H1 (cell line): ENCODE data around the gene CCT4. TPM values are rescaled to one million over a fixed set of nuclear protein-coding genes. Genes with fewer than 3 reads are reported as not detected.

Experiments
- CTCF ChIA-PET: fragments of 300-600 bp; sonication (Branson Sonifier 250); formaldehyde crosslinking; loops from one replicate; lab custom pipeline; 2021; ENCODE audit not compliant: partially characterized antibody; lab: Charles Lee
- POLR2A ChIA-PET: fragments of 300-600 bp; sonication (Branson Sonifier 250); formaldehyde crosslinking; loops from one replicate; lab custom pipeline; 2021; ENCODE audit warnings: inconsistent platforms; ENCODE audit not compliant: partially characterized antibody; lab: Charles Lee
- DNase-seq, 2 experiments: peaks; one replicate each; pipeline versions ENCODE4 v3.0.0 to v3.0.0-alpha.2; 2010 to 2022; ENCODE audit warnings: low spot score in 2 of 2, low read depth in 1 of 2, mixed read lengths in 1 of 2
- FAIRE-seq: peaks from 2 replicates; lab custom pipeline; 2011; peaks lifted over from hg19 to GRCh38; lab: Jason Lieb, UNC
- H2AFZ ChIP-seq: 2 replicates; pipeline ENCODE4 v1.8.1; 2012; ENCODE audit warnings: low read length, inconsistent platforms
- H2AK5ac ChIP-seq: 2 replicates; pipeline ENCODE4 v1.6.1; 2013; ENCODE audit warnings: low read depth, low read length
- H2BK120ac ChIP-seq: replicated peaks from 2 replicates; pipeline ENCODE3; 2013; ENCODE audit warnings: low read depth, low read length, inconsistent platforms
- H2BK12ac ChIP-seq: 2 replicates; pipeline ENCODE4 v1.6.1; 2013; ENCODE audit warnings: low read depth, low read length
- H2BK15ac ChIP-seq: 2 replicates; pipeline ENCODE4 v1.6.1; 2013; ENCODE audit warnings: low read length
- H2BK20ac ChIP-seq: 2 replicates; pipeline ENCODE4 v1.6.1; 2013; ENCODE audit warnings: low read length
- H2BK5ac ChIP-seq: 2 replicates; pipeline ENCODE4 v1.6.1; 2013; ENCODE audit warnings: low read depth, low read length
- H3K14ac ChIP-seq: 2 replicates; pipeline ENCODE4 v1.6.1; 2013; ENCODE audit warnings: inconsistent platforms; ENCODE audit not compliant: insufficient read length
- H3K18ac ChIP-seq: 2 replicates; pipeline ENCODE4 v1.6.1; 2013; ENCODE audit warnings: low read length; ENCODE audit errors: extremely low read depth
- H3K23ac ChIP-seq: 2 replicates; pipeline ENCODE4 v1.6.1; 2013; ENCODE audit warnings: inconsistent platforms; ENCODE audit not compliant: insufficient read length
- H3K23me2 ChIP-seq: 2 replicates; pipeline ENCODE4 v1.6.1; 2013; ENCODE audit warnings: low read depth, low read length
- H3K27ac ChIP-seq: 2 replicates; pipeline ENCODE4 v1.6.1; 2011; ENCODE audit warnings: low read depth, low read length, inconsistent platforms
- H3K27me3 ChIP-seq, 4 experiments: replicated peaks in 1 of 4; 1 replicate in 1 of 4; 2 replicates in 3 of 4; pipeline versions ENCODE4 v1.6.1 to v1.8.1; 2011 to 2013; ENCODE audit warnings: low read length in 3 of 4, mild to moderate bottlenecking in 3 of 4, inconsistent platforms in 2 of 4, mixed read lengths in 2 of 4, moderate library complexity in 1 of 4; ENCODE audit not compliant: control insufficient read depth in 3 of 4, insufficient read depth in 3 of 4; ENCODE audit errors: extremely low read depth in 1 of 4
- H3K36me3 ChIP-seq, 4 experiments: 2 replicates each; pipeline versions ENCODE4 v1.6.1 to v1.8.1; 2011 to 2013; ENCODE audit warnings: mild to moderate bottlenecking in 4 of 4, low read length in 3 of 4, moderate library complexity in 2 of 4, control low read depth in 1 of 4, inconsistent platforms in 1 of 4; ENCODE audit not compliant: insufficient read depth in 4 of 4, control insufficient read depth in 2 of 4
- H3K4ac ChIP-seq: replicated peaks from 2 replicates; pipeline ENCODE3; 2013; ENCODE audit warnings: low read length, low read depth, mixed read lengths, inconsistent platforms; ENCODE audit not compliant: insufficient read length
- H3K4me1 ChIP-seq, 4 experiments: replicated peaks in 1 of 4; 1 replicate in 1 of 4; 2 replicates in 3 of 4; pipeline versions ENCODE4 v1.6.1 to v1.8.1; 2011 to 2013; ENCODE audit warnings: low read length in 3 of 4, inconsistent platforms in 2 of 4, mixed read lengths in 1 of 4; ENCODE audit not compliant: insufficient read depth in 4 of 4, control insufficient read depth in 3 of 4
- H3K4me2 ChIP-seq, 2 experiments: 2 replicates each; pipeline versions ENCODE4 v1.6.1 to v1.8.1; 2011 to 2013; ENCODE audit warnings: low read depth in 2 of 2, low read length in 2 of 2, control low read depth in 1 of 2, inconsistent platforms in 1 of 2, mild to moderate bottlenecking in 1 of 2; ENCODE audit not compliant: insufficient read depth in 1 of 2
- H3K4me3 ChIP-seq, 4 experiments: fragments of 200-600, 300-600 bp in 1 of 4; sonication (generic), shearing (Covaris generic), sonication (Bioruptor Twin) in 1 of 4; 2 replicates each; pipeline versions ENCODE4 v1.5.1 to v1.8.1; 2011 to 2016; ENCODE audit warnings: low read length in 4 of 4, low read depth in 3 of 4, control low read depth in 2 of 4, inconsistent platforms in 2 of 4, mild to moderate bottlenecking in 2 of 4, mixed read lengths in 1 of 4, moderate library complexity in 1 of 4; ENCODE audit not compliant: insufficient read depth in 2 of 4; ENCODE audit errors: extremely low read depth in 1 of 4
- H3K56ac ChIP-seq: replicated peaks from 2 replicates; pipeline ENCODE3; 2013; ENCODE audit warnings: low read depth, mild to moderate bottlenecking, mixed read lengths, low read length, inconsistent platforms; ENCODE audit not compliant: insufficient read length
- H3K79me1 ChIP-seq: 2 replicates; pipeline ENCODE4 v1.6.1; 2013; ENCODE audit warnings: low read depth, low read length, control low read depth
- H3K79me2 ChIP-seq, 2 experiments: 2 replicates each; pipeline versions ENCODE4 v1.6.1 to v1.8.1; 2012 to 2013; ENCODE audit warnings: low read length in 2 of 2, mild to moderate bottlenecking in 2 of 2, inconsistent platforms in 1 of 2; ENCODE audit not compliant: insufficient read depth in 2 of 2, control insufficient read depth in 1 of 2
- H3K9ac ChIP-seq, 4 experiments: replicated peaks in 1 of 4; 1 replicate in 1 of 4; 2 replicates in 3 of 4; pipeline versions ENCODE4 v1.6.1 to v1.8.1; 2011 to 2013; ENCODE audit warnings: low read depth in 3 of 4, low read length in 3 of 4, control low read depth in 2 of 4, mild to moderate bottlenecking in 2 of 4, moderate library complexity in 2 of 4, inconsistent platforms in 1 of 4; ENCODE audit errors: extremely low read depth in 1 of 4
- H3K9me3 ChIP-seq, 2 experiments: 2 replicates each; pipeline versions ENCODE4 v1.6.1 to v1.8.1; 2012 to 2013; ENCODE audit warnings: mild to moderate bottlenecking in 2 of 2, moderate library complexity in 2 of 2, control low read depth in 1 of 2, inconsistent platforms in 1 of 2, low read depth in 1 of 2, low read length in 1 of 2, mixed read lengths in 1 of 2; ENCODE audit not compliant: insufficient read depth in 2 of 2
- H4K20me1 ChIP-seq, 2 experiments: replicated peaks in 1 of 2; 2 replicates each; pipeline versions ENCODE3 to v1.8.1; 2011 to 2013; ENCODE audit warnings: inconsistent platforms in 2 of 2, low read length in 2 of 2, mild to moderate bottlenecking in 1 of 2; ENCODE audit not compliant: insufficient read depth in 2 of 2, control insufficient read depth in 1 of 2
- H4K5ac ChIP-seq: 2 replicates; pipeline ENCODE4 v1.6.1; 2013; ENCODE audit warnings: low read length, low read depth, mixed read lengths, inconsistent platforms; ENCODE audit not compliant: insufficient read length
- H4K8ac ChIP-seq: 2 replicates; pipeline ENCODE4 v1.8.0; 2013; ENCODE audit warnings: mild to moderate bottlenecking, moderate library complexity, low read length, inconsistent platforms; ENCODE audit not compliant: insufficient read depth; ENCODE audit errors: extremely low read depth
- H4K91ac ChIP-seq: replicated peaks from 2 replicates; pipeline ENCODE3; 2013; ENCODE audit warnings: low read length, mixed read lengths, inconsistent platforms; ENCODE audit not compliant: insufficient read length
- KDM1A ChIP-seq: fragments of 200-600, 300-600 bp; sonication (generic); IDR thresholded peaks from 2 replicates; pipeline ENCODE4 v1.7.1; 2016; ENCODE audit warnings: mild to moderate bottlenecking, low read length, borderline replicate concordance
- MAFK ChIP-seq: IDR thresholded peaks from 2 replicates; pipeline ENCODE4 v1.6.1; 2012; ENCODE audit warnings: low read depth, mild to moderate bottlenecking, improper control_type of control experiment, low read length
- NANOG ChIP-seq: IDR thresholded peaks from 2 replicates; pipeline ENCODE4 v1.6.1; 2011; ENCODE audit warnings: low read length, low read depth, mild to moderate bottlenecking, inconsistent platforms; ENCODE audit not compliant: insufficient read depth, poor library complexity, severe bottlenecking
- POLR2AphosphoS5 ChIP-seq: IDR thresholded peaks from 2 replicates; pipeline ENCODE4 v1.6.1; 2011; ENCODE audit warnings: low read depth, low read length
- RFX5 ChIP-seq: IDR thresholded peaks from 2 replicates; pipeline ENCODE4 v1.6.1; 2011; ENCODE audit warnings: low read depth, low read length, improper control_type of control experiment, borderline replicate concordance
- TAF1 ChIP-seq: IDR thresholded peaks from 2 replicates; pipeline ENCODE4 v1.6.1; 2011; ENCODE audit warnings: mild to moderate bottlenecking, low read depth, low read length
- TCF12 ChIP-seq: IDR thresholded peaks from 2 replicates; pipeline ENCODE4 v1.6.1; 2011; ENCODE audit warnings: low read depth, mild to moderate bottlenecking, low read length
- YY1 ChIP-seq: IDR thresholded peaks from 2 replicates; pipeline ENCODE4 v1.6.1; 2011; ENCODE audit warnings: low read depth, mild to moderate bottlenecking, low read length
- ZNF274 ChIP-seq: IDR thresholded peaks from 2 replicates; pipeline ENCODE4 v1.7.0; 2012; ENCODE audit warnings: low read length, borderline replicate concordance; ENCODE audit errors: extremely low read depth
- WGBS, 2 experiments: shearing (Covaris generic) in 1 of 2; methylation state at CpG; one replicate each; pipeline versions ENCODE4 v1.1.6 to v1.1.7; 2013 to 2015; ENCODE audit warnings: low lambda C conversion rate in 2 of 2, mixed read lengths in 2 of 2, inconsistent platforms in 1 of 2, low coverage in 1 of 2, missing lambda C conversion rate in 1 of 2; ENCODE audit not compliant: insufficient replicate concordance in 2 of 2, insufficient coverage in 1 of 2, insufficient read length in 1 of 2; ENCODE audit errors: extremely low coverage in 1 of 2, missing lambda C conversion rate in 1 of 2; 5-methylcytosine and 5-hydroxymethylcytosine counted together
- polyA plus RNA-seq, 7 experiments: library from polyadenylated mRNA; depleted of rRNA in 3 of 7; stranded (reverse) in 5 of 7; unstranded in 2 of 7; fragments of >200 nt in 5 of 7; fragments of 200-250 nt in 2 of 7; gene quantifications; 1 replicate in 5 of 7; 2 replicates in 1 of 7; 4 replicates in 1 of 7; pipeline versions ENCODE4 v1.2.1 to v1.2.3, GENCODE V29; 2011 to 2013; ENCODE audit warnings: missing spikeins in 2 of 7, mixed read lengths in 2 of 7
- total RNA-seq: library from RNA; stranded (reverse); fragmentation: NEBNext Ultra II Directional; extraction: Animal tissue kit (Norgen Biotek cat#: 25700); gene quantifications from 2 replicates; pipeline ENCODE4 v1.2.1, GENCODE V29; 2021
- TF ChIP-seq, protein P1 (sequence below): IDR thresholded peaks from 2 replicates; pipeline ENCODE4 v1.6.1; 2012; ENCODE audit warnings: inconsistent platforms

Gene CCT4
- total and polyA plus RNA-seq, 2 of the 8 experiments (the other 6 are each of a cell fraction or from before 2014, with no cell fraction given): 129 to 359 TPM

DNA sequence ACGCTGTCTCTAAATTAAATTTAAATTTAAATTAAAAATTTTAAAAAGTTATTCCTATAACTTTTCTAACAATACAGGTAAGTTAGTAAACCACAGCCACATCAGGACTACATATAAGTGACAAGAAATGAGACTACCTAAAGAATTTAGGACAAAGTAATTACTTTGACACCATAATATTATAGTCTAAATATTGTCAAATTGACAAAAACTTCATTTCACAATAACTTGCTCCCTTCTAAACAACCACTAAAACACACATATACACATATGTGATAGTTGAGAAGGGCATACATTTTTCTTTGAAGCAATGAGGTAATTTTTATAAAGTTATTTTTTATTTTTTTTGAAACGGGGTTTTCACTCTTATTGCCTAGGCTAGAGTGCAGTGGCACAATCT is 66.2 kb downstream of the CCT4 start:
- no peak overlapping the region for H3K4me3 ChIP-seq
- no peak overlapping the region for H4K5ac ChIP-seq
- H2BK5ac ChIP-seq: no peak overlapping the region
- TF ChIP-seq POLR2AphosphoS5 (no peak), YY1 (no peak), RFX5 (no peak), KDM1A (no peak), NANOG (no peak), TAF1 (no peak), MAFK (no peak), ZNF274 (no peak), TCF12 (no peak)
- TF ChIP-seq, protein P1, sequence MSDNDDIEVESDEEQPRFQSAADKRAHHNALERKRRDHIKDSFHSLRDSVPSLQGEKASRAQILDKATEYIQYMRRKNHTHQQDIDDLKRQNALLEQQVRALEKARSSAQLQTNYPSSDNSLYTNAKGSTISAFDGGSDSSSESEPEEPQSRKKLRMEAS: no peak
- ChIA-PET POLR2A (no interaction called here), CTCF (no interaction called here)
- DNase-seq (no peak), FAIRE-seq (no peak)
- no peak overlapping the region for H3K14ac ChIP-seq
- no peak overlapping the region for H4K8ac ChIP-seq
- no peaks in the 10 kb centered on the region for H3K79me1 ChIP-seq
- H3K4ac ChIP-seq: no peak overlapping the region
- H3K56ac ChIP-seq: no peak overlapping the region
- H2BK20ac ChIP-seq: no peak overlapping the region
- H3K4me1 ChIP-seq: no peaks in the 10 kb centered on the region
- H3K27me3 ChIP-seq: no peaks in the 10 kb centered on the region
- no peak overlapping the region for H2BK12ac ChIP-seq
- H3K9me3 ChIP-seq: no peaks in the 10 kb centered on the region
- H3K36me3 ChIP-seq: no peaks in the 10 kb centered on the region
- no peaks in the 10 kb centered on the region for H4K20me1 ChIP-seq
- H4K91ac ChIP-seq: no peak overlapping the region
- H3K18ac ChIP-seq: no peak overlapping the region
- no peak overlapping the region for H3K9ac ChIP-seq
- H2AK5ac ChIP-seq: no peak overlapping the region
- no peak overlapping the region for H2BK120ac ChIP-seq
- H2AFZ ChIP-seq: no peak overlapping the region
- H3K4me2 ChIP-seq: no peak overlapping the region
- no peaks in the 10 kb centered on the region for H3K79me2 ChIP-seq
- WGBS, 2 experiments: 94% methylated on average over 2 of the region's 2 CpGs; no CpG with 5 or more reads in 1 of the 2 experiments
- H2BK15ac ChIP-seq: no peak overlapping the region
- no peak overlapping the region for H3K27ac ChIP-seq
- H3K23me2 ChIP-seq: no peaks in the 10 kb centered on the region
- no peak overlapping the region for H3K23ac ChIP-seq
